Myocyte (in vitro differentiated cells): ENCODE data around the gene NR6A1. TPM values are rescaled to one million over a fixed set of nuclear protein-coding genes. Genes with fewer than 3 reads are reported as not detected.

Experiments
- DNase-seq: peaks from one replicate; pipeline ENCODE4 v3.0.0-alpha.2; 2012; ENCODE audit warnings: low read depth
- total RNA-seq: library from RNA; depleted of rRNA; stranded (reverse); fragments of >200 nt; gene quantifications from 2 replicates; pipeline ENCODE4 v1.2.3, GENCODE V29; 2014

The NR6A1 gene
- total RNA-seq, 1 donor from 2014 or later: 2.1 TPM

DNA sequence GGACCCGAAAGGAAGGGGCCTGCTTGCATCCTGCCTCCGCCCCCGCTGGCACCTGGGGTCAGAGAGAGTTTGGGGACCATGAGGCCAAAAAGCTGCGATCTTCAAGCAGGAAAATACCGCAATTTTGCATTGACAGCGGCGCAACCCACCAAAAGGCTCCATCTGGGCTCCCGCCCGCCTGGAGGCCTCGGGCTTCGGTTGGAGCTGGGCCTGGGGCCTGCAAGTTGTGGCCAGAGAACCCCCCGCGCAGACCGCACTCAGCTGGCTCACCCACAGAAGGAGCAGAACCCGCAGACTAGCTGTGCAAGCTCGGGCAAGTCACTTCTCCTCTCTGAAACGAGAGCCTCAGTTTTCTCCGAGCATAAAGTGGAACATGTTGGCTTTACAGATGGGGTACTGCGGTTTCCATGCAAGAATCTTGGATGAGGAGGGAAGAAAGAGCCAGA lies 265.2 kb downstream of the NR6A1 start:
- DNase-seq: no peak

DNA sequence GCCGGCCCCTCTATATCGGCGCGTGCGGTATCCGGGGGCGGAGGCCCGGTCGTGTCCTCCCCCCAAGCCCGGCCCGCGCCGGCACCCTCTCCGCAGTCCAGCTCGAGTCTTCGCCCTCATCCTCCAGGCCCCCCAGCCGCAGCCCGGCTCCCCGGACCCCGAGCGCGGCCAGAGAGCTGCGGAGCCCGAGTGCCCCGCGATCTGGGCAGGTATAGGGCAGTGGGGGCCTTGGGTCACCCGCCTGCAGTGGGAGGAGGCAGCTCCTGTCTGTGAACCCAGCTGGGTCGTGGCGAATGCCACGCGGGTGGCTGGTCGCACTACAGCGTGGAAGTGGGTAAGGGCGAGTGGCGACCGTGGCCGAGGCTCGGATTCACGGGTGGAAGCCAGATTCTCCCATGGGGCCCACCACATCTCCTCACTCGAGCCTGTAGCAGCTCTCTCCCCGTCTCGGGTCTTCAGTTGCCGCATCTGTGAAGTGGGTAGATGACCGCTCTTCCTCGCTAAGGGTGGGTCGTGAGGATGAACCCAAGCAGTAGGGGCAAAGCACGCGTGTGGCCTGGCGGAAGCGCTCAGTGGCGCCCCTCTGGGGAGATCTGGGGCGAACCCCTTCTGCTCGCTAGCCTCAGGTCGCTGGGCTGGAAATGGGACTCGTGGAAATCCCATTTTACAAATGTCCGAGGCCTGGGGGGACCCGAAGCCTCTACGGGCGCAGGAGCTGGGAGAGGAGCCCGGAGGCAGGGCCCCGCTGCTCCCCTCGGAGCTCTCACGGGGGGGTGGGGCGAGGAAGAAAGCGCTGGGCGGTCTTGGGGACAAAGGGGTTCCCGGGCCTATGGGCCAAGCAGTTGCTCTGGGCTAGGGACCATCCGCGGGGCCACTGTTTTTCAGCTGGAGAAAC lies 265.9 kb downstream of the NR6A1 start:
- no peak for DNase-seq

DNA sequence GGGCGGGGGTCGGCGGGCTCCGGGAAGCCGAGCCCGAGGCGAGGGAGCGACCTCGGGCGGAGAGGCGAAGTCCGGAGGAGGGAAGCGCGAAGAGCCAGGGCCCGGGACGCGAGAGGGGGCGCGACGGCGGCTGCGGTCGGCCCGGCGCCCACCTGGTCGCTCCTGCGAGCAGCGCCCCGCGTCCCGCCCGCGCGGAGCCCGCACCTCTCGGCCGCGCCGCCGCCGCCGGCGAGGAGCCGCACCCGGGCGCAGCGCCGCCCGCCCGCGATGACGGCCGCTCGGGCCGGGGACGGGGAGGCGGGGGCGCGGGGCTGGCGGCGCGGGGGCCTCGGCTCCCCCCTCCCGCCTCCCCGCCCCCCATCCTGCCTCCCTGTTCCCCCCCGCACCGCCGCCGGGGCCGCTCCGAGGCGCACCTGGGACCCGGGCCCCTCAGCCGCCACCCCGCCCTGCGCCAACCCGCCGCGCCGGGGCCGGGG lies 266.5 kb downstream of the NR6A1 start:
- DNase-seq: no peak

DNA sequence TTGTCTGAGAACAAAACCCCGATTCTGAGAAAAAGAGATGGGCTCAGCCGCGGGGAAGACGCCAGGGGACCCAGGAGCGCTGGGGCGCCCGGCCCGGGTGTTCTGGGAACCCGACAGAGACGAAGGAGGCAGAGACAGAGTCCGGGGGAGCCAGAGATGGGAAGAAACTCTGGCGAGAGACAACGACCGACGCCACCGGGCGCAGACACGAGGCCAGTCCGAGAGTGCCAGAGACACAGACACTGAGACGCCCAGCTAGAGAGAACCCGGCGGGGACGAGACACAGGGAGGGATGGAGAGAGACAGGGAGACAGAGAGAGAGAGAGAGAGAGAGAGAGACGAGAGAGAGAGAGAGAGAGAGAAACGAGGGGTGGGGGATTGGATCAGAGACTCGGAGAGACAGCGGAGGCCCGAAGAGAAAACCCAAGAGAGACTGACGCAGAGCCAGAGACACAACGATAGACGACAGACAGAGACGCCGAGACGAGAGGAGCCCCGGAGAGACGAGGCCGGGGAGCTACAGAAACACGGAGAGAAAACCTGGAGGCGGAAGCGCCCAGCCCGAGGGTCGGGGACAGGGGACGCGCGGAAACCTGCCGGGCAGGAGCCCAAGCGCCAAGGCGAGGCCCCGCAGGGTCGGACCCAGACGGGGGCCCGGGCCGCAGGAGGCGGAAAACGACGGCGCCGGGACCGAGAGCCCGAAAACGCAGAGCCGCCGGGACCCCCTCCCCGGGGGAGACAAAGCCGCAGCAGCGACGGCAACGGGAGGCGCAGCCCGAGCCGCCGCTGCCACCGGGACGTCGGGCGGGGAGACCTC lies 267.2 kb downstream of the NR6A1 start:
- no peak for DNase-seq

DNA sequence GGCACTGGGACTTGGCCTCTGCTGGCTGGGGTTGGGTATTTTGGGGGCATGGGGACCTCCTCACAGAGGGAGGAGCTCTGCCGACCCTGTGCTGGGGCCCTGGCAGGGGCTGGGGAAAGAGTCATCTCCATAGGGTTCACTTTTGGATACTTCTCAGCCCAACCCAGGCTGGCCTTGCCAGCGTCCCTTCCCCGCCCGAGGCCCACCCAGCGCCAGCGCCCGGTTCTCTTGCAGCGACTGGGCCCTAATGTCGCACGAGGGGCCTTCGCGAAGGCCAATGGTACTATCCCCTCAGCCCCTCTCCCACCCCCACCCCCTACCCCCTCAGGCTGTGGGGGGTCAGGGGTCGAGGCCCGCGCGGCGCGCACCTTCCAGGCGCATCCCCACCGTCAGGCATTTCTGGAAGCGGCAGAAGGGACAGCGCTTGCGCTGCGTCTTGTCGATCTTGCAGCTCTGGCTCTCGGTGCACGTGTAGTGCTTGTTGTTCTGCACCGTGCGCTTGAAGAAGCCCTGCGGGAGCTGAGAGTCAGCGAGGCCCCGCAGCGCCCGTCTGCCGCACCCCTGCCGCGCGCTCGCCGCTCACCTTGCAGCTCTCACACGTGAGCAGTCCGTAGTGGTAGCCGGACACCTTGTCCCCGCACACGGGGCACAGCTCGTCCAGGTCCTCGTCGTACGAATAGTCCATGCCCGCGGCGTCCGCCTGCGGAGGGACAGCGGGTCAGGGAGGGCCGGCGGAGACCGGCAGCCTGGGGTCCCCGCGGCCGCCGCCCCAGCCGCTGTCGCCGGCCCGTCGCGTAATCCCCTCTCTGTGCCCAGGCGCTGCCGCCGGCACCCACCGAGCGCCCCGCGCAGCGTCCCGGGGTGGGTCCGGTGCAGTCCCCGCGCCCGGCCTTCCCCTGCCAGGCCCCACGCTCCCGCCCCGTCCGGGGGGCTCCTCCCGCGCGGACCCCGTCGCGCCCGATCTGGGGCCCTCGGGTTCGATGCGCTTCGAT lies 268.1 kb downstream of the NR6A1 start:
- DNase-seq: no peak

DNA sequence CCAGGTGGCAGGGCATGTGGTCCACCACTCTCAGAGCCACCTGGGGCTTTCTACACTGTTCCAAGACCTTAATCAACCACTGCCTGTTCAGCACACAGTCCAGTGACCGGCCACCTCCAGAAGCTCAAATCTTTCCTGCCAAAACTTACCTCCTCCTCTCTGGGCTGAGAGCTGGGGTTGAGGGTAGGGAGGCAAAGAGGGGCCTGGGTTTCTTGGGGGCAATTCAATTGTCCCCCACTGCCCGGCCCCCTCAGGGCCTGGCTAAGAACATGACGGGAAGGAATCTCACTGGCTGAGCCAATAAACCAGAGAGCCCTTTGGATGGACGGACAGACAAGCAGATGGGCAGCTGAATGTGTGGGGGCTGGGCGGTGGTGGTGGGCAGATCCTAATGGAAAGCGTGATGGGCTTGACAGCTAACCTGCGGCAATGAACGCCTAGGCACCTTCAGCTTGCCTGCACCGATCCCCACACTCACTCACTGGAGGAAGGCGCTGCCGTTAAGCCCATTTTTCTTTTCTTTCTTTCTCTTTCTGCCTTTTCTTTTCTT lies 269.3 kb downstream of the NR6A1 start:
- no peak for DNase-seq

DNA sequence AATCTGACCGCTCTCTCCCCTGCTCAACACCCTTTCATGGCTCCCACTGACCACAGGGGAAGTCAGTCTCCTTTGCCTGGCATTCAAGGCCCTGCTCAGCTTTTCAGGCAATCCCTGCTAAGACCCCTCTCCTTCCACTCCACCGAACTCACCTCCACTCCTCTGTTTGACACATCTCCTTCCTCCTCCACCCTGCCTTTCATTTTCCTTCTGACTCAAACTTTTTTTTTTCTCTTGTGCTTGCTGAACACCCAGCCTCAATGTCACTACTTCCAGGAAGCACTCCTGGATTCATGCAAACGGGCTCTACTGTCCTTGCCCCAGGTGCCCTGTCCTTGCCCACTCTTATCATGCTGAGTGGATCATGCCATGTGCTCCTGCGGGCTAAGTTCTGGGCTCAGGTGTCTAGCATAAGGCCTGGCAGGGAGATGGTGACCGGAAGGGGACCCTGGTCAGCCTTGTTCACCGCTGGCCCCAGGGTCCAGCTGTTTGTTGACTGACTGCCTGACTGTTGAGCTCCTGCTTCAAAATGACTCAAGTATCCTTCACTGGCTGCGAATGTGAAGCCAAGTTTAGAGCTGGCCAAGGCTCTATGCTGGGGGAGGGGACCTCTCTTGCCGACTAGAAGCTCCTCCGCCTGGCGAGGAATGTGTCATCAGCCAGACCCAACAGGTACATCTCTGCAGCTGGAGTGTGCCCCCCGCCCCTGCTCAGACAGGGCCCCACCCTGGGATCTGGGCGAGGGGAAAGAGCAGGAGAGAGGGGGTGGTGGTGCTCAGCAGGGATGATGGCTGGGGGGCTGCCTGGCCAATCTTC lies 270.1 kb downstream of the NR6A1 start:
- no peak for DNase-seq

DNA sequence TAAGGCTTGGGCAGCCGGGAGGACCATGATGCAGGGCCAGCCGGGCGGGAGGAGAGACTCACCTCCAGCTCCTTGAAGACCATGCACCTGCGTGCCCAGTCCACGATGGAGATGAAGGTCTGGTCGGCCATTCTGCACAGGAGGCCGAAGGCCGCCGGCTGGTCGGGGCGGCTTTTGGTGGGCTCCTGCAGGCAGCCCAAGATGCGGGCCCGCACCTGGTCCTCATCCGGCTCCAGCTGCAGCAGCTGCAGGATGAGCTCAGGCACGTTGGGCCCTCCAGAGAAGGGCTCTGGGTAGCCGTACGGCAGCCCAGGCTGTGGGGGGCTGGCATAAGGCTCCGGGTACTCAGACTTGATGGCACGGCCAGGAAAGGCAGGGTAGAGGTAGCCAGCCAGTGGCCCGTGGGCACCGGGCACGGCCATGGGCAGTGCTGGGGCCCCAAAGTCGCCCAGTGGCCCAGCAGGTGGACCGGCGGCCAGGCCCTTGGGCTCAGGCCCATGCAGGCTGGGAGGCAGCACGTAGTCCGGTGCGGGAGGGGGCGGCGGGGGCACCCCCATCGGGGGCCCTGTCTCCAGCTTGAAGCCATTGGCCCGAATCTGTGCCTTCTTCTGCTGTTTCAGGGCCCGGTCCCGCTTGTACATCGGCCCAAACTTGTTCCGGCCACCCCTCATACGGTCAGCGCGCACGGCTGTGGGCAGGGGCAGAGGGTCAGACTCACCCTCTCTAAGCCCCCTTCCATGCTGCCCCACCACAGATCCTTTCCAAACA lies 270.9 kb downstream of the NR6A1 start:
- DNase-seq: no peak

DNA sequence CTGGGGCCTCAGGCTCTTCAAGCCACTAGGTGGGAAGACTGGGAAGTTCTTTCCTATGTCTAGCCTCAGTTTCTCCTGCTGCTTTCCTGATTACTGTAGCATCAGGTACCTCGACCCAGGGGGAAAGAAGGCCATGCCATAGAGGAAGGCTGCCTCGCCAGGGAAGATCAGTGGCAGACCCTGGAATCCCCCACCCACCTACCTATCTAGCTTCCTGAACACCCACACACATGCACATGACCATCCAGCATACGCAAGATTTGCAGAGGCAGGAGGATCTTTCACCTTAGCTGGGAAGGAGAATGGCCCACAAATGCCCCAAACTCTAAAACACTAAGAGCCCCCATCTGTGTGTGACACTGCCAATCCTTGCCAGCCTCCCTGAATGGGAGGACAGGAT lies 271.9 kb downstream of the NR6A1 start:
- DNase-seq: no peak

DNA sequence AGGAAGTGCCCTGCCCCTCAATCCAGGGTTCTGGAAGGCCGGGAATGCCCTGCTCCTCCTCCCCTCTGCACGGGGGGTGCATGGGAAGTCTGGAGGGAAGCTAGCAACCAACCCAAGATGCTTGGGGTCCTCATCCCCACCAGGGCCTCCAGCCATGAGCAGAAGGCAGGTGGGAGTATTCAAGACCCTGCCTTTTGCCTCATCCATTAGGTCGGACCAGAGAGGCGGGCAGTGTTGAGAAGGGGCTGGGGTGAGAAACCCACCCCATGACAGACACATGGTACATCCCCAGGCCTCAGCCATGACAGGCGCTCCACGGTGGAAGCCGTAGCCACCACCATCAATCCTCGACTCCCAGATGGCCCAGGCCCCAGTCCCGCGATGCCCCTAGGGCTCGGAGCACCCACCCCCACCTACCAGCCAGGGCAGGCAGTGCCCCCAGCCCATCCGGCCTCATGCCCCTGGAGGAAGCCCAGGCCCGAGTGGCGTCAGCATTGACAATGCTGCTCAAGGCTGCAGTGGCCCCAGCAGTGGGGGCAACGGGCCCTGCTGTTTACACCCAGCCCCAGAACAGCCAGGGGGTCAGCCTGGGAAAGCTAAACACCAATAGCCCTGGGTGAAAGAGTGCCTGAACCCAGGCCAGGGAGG lies 272.5 kb downstream of the NR6A1 start:
- no peak for DNase-seq

DNA sequence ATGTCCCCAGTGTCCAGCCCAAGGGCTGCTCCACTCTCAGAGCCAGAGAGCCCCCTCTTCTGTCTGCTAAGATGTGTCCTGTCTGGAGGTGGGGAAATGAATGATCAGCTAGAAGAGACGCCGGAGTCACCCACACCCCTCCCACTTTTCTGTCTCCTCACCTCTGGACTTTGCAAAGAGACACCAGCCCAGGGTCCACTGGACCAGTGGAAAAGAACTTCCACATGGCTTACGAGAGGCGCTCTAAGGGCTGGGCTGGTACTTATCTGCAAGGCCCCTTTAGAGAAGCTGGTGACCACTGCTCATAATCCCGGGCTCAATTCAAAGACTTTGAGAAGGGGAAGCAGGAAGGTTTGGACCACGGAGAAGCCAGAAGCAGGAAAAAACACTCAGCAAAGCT lies 273.1 kb downstream of the NR6A1 start:
- DNase-seq: no peak

DNA sequence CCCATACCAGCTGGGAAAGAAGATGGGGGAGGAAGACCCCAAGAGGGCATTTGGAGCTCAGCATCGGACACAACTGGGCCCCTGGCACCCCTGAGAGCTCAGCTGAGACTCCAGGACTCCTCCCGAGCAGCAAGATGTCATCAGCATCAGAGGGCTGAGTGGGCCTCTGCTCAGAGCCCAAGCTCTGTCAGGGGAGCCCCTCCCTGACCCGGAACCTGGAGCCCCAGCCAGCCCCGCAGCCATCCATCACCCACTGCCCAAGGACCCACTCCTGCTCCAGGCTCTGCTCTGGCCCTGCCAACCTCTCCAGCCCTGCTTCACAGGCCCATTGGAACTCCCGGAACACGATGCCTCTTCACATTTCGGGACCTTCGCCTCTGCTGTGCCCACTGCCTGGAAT lies 273.7 kb downstream of the NR6A1 start:
- no peak for DNase-seq

DNA sequence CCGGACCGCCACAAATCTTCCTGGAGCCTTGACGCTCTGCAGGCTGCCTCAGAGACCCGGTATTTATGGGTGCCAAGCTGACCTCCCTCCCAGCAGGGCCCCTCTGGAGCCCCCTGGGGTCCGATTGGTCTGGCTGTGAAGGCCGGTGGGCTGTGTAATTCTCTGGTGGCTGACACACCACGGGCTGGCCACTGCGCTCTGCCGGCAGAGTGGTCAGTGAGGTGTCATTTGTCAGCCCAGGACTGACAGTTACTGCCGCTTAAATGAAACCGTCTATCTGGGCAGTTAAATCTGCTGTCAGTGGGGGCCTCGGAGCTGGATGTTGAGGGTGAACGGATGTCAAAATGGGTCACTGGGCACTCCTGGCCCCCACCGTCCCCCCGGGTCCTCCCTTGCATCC lies 274.6 kb downstream of the NR6A1 start:
- no peak for DNase-seq

DNA sequence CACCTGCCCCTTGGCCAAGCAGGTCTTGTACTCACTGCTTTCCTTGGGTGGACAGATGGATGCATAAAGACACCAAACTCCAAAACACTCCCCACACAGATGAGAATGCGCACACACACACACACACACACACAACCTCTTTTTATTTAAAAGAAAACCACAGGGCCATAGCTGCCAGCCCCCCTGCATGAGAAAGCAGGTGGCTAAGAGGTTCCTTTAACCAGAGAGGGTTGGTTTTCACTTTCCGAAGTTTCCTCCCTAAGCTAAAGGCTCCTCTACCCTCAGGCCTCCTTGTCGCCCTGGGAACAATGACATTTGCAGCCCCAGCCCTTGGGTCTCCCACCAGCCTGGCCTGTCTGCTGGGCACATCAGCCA lies 275.0 kb downstream of the NR6A1 start:
- no peak for DNase-seq

DNA sequence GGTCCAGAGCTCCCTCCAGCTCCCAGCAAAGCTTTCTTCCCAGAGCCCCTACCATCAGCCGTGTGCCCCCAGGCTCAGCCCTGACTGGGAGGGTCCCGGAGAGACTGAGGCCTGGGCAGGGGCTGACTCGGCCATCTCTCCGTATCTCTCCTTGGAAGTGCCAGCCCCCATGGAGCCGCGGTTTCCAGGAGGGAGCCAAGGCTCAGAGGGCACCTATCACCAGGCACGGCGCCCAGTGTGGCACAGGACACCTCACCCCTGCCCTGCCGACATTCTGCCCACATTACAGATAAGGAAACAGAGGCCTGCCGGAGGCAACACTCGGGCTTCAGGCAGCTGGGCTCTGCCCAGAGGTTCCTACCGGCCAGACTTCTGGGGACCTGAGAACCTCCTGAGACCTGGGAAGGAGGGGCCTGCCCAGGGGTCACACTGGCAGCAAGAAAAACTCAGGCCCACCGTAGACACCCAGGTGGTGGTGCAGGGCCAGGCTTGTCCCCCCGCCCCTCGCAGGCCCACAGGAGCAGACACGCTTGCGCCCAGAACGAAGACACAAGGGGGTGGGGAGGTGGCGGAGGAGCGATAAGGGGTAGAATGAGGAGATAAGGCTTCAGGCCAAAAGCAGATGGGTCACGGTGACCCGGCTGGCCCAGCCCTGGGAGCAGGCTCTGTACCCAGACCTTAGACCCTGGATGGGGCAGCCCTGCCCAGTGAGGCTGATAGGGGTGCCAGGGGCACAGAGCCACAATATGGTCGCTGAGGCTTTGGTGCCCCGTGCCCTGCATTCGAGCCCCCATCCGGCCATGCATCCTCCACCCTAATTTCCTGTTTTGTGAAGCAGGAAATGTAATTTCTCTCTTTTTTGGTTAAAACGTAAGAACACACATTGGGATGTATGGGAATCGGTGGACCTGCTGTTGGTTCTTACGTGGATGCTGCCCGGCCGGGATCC lies 275.7 kb downstream of the NR6A1 start:
- no peak for DNase-seq

DNA sequence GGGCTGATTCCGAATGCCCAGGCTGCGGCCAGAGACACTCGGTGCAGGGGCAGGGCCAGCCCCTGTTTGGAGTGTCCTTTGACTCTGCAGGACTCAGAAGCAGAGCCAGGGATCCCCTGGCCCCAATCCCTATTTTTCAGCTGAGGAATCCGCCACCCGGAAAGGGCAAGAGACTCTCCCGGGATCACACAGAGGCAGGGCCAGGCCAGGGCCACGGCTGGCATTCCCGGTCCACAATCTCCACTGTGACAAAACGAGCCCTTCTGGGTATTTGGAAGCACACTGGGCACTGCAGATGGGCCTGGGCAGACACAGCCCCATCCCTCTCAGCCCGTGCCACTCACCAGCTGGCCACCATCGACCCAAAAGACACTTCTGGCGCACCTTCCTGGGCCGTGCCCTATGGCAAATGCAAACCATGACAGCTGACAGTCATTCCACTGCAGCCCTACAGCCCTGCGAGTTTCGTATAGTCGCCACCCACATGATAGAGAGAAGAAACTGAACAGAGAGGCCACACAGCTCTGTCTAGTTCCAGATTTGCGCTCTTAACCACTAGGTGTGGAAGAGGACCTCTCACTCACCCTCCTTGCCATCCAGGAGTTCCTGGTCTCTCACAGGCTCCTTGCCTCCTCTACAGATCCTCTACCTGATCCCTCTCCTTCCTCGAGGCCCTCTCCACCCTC lies 277.2 kb downstream of the NR6A1 start:
- no peak for DNase-seq

DNA sequence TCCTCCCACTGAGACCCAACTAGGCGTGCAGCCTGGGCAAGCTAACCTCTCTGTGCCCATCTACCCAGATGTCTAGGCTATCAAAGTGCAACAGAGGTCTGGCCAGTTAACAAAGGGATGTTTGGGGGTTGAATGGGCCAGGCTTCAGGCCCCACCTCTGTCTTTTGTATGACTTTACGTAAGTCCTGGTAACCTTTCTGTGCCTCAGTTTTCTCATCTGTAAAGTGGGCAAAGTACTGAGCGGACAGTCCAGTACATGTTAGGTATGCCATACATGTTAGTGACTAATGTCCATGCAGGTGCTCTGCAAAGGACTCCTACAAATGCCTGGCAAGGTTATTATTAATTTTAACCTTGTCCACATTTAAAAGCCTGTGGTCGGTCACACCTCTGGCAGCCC lies 277.9 kb downstream of the NR6A1 start:
- no peak for DNase-seq
